ENCODE data around the gene NPY5R.

- TF ChIP-seq CTCF (IDR thresholded peaks at IDR 0.05; ENCODE audit: low read depth, low read length, poor library complexity, severe bottlenecking) (no peak), EZH2phosphoT487 (IDR thresholded peaks at IDR 0.05; ENCODE audit: borderline replicate concordance, low read length) (no peak)
Observed at GRCh38 chr4:163344147-163345125, 744 bp downstream of the NPY5R start.
